ENCODE measurements around the gene ANAPC16. TPM values are rescaled to one million over a fixed set of nuclear protein-coding genes. Genes with fewer than 3 reads are reported as not detected.
"Not testable (repeated sequence)": the region's sequence is repeated elsewhere in the genome, so short reads cannot be mapped to it uniquely, and the experiment has no call there.

Gene ANAPC16
- total RNA-seq, 1 donor from 2014 or later, result 54.4 TPM

GRCh38 chr10:72265508-72265907, 49.7 kb downstream of the ANAPC16 start:
- TF ChIP-seq CTCF (IDR thresholded peaks at IDR 0.05), result no peak
- H3K27me3 Mint-ChIP-seq (ENCODE audit: low read depth), result no peaks in the 10 kb centered on the region
- H3K27ac Mint-ChIP-seq (ENCODE audit: unreplicated experiment), result no peak overlapping the region
- H3K9me3 Mint-ChIP-seq (ENCODE audit: low read depth), result no peaks in the 10 kb centered on the region
- no peaks in the 10 kb centered on the region for H3K36me3 Mint-ChIP-seq (ENCODE audit: low read depth)
- DNase-seq (ENCODE audit: low spot score), result no peak
- H3K4me3 Mint-ChIP-seq (ENCODE audit: unreplicated experiment), result no peak overlapping the region
- H3K4me1 Mint-ChIP-seq (ENCODE audit: low read depth), result peaks cover 23% of the 10 kb centered on the region

GRCh38 chr10:72265990-72266865, 50.4 kb downstream of the ANAPC16 start:
- H3K4me1 Mint-ChIP-seq (ENCODE audit: low read depth), result peaks cover 22% of the 10 kb centered on the region
- no peaks in the 10 kb centered on the region for H3K27me3 Mint-ChIP-seq (ENCODE audit: low read depth)
- H3K4me3 Mint-ChIP-seq (ENCODE audit: unreplicated experiment), result no peak overlapping the region
- no peaks in the 10 kb centered on the region for H3K9me3 Mint-ChIP-seq (ENCODE audit: low read depth)
- no peak for DNase-seq (ENCODE audit: low spot score)
- no peaks in the 10 kb centered on the region for H3K36me3 Mint-ChIP-seq (ENCODE audit: low read depth)
- TF ChIP-seq CTCF (IDR thresholded peaks at IDR 0.05), result no peak
- H3K27ac Mint-ChIP-seq (ENCODE audit: unreplicated experiment), result no peak overlapping the region

- Mint-ChIP-seq H3K27me3 (ENCODE audit: low read depth) (no peaks in the 10 kb centered on the region), H3K4me1 (ENCODE audit: low read depth) (peaks cover 21% of the 10 kb centered on the region), H3K27ac (ENCODE audit: unreplicated experiment) (no peak overlapping the region), H3K4me3 (ENCODE audit: unreplicated experiment) (no peak overlapping the region), H3K9me3 (ENCODE audit: low read depth) (no peaks in the 10 kb centered on the region), H3K36me3 (ENCODE audit: low read depth) (no peaks in the 10 kb centered on the region)
- no peak for DNase-seq (ENCODE audit: low spot score)
- TF ChIP-seq CTCF (IDR thresholded peaks at IDR 0.05), result no peak
Measured at GRCh38 chr10:72267381-72267780, 51.6 kb downstream of the ANAPC16 start.

- TF ChIP-seq CTCF (IDR thresholded peaks at IDR 0.05), result no peak
- DNase-seq (ENCODE audit: low spot score), result no peak
- no peaks in the 10 kb centered on the region for H3K9me3 Mint-ChIP-seq (ENCODE audit: low read depth)
- no peak overlapping the region for H3K27ac Mint-ChIP-seq (ENCODE audit: unreplicated experiment)
- no peaks in the 10 kb centered on the region for H3K27me3 Mint-ChIP-seq (ENCODE audit: low read depth)
- H3K4me1 Mint-ChIP-seq (ENCODE audit: low read depth), result peaks cover 25% of the 10 kb centered on the region
- no peak overlapping the region for H3K4me3 Mint-ChIP-seq (ENCODE audit: unreplicated experiment)
- no peaks in the 10 kb centered on the region for H3K36me3 Mint-ChIP-seq (ENCODE audit: low read depth)
Measured at GRCh38 chr10:72267819-72268399, 52.1 kb downstream of the ANAPC16 start.

GRCh38 chr10:72268475-72269200, 52.8 kb downstream of the ANAPC16 start:
- not testable (repeated sequence) for H3K4me3 Mint-ChIP-seq (ENCODE audit: unreplicated experiment); H3K9me3 Mint-ChIP-seq (ENCODE audit: low read depth); H3K36me3 Mint-ChIP-seq (ENCODE audit: low read depth); DNase-seq (ENCODE audit: low spot score); H3K27me3 Mint-ChIP-seq (ENCODE audit: low read depth); H3K27ac Mint-ChIP-seq (ENCODE audit: unreplicated experiment)
- peaks cover 22% of the 10 kb centered on the region for H3K4me1 Mint-ChIP-seq (ENCODE audit: low read depth)
